Testis (tissue), 3 donors: ENCODE data around the gene RAB6B. TPM values are rescaled to one million over a fixed set of nuclear protein-coding genes. Genes with fewer than 3 reads are reported as not detected.

Source experiments
- DNase-seq: peaks from one replicate; pipeline ENCODE4 v3.0.0-alpha.2; 2019
- H3K27ac ChIP-seq, 2 donors: fragments of 200-600 bp; sonication (generic); one replicate each; pipeline ENCODE4 v1.5.1; 2019
- H3K27me3 ChIP-seq: fragments of 200-600 bp; sonication (generic); one replicate; pipeline ENCODE4 v1.5.1; 2019
- H3K36me3 ChIP-seq: fragments of 200-600 bp; sonication (generic); one replicate; pipeline ENCODE4 v1.5.1; 2017; ENCODE audit warnings: low read depth; ENCODE audit errors: missing control alignments
- H3K4me1 ChIP-seq: fragments of 200-600 bp; sonication (generic); one replicate; pipeline ENCODE4 v1.5.1; 2019
- H3K4me3 ChIP-seq, 2 donors: fragments of 200-600 bp; sonication (generic); one replicate each; pipeline ENCODE4 v1.5.1; 2017 to 2019
- H3K9me3 ChIP-seq: fragments of 200-600 bp; sonication (generic); one replicate; pipeline ENCODE4 v1.5.1; 2017
- CTCF ChIP-seq, 3 experiments: fragments of 450-650 bp in 2 of 3; fragments of 200-600 bp in 1 of 3; sonication (generic) in 1 of 3; IDR thresholded peaks; one replicate each; pipeline ENCODE4 v1.5.1; 2016 to 2019; ENCODE audit warnings: antibody characterized with exemption in 3 of 3, mild to moderate bottlenecking in 2 of 3, moderate library complexity in 1 of 3
- POLR2A ChIP-seq: fragments of 450-650 bp; IDR thresholded peaks from one replicate; pipeline ENCODE4 v1.6.1; 2017; ENCODE audit warnings: antibody characterized with exemption, mild to moderate bottlenecking, moderate library complexity
- WGBS, 2 donors: methylation state at CpG; one replicate each; pipeline ENCODE4 v1.1.5; 2018; 5-methylcytosine and 5-hydroxymethylcytosine counted together
- intact Hi-C: fragments of 100-400 bp; cut with DNase I; formaldehyde crosslinking; loops from one replicate; pipeline ENCODE4 v1.15.1; 2023; ENCODE audit warnings: low total_unique reads
- polyA plus RNA-seq: library from polyadenylated mRNA; stranded (reverse); fragments of 350-450 nt; fragmentation: Illumina TruSeq; extraction: RNeasy Lipid Tissue Mini Kit (QIAGEN cat#74804); gene quantifications from one replicate; pipeline ENCODE4 v1.2.3, GENCODE V29; 2014; ENCODE audit warnings: low read depth, low replicate concordance; ENCODE audit not compliant: insufficient read depth
- total RNA-seq, 2 donors: library from RNA; depleted of rRNA; stranded (reverse); fragments of >200 nt; gene quantifications; one replicate each; pipeline ENCODE4 v1.2.3, GENCODE V29; 2016

RAB6B gene
- total and polyA plus RNA-seq, 3 donors from 2014 or later = 5.1 to 8.6 (median 7.0) TPM

GRCh38 chr3:133905376-133905775 lies 9.7 kb upstream of the RAB6B start:
- DNase-seq = no peak
- H3K36me3 ChIP-seq = no peaks in the 10 kb centered on the region
- no peaks in the 10 kb centered on the region for H3K4me1 ChIP-seq
- H3K4me3 ChIP-seq = no peak overlapping the region
- no peaks in the 10 kb centered on the region for H3K27me3 ChIP-seq
- intact Hi-C loops = no loop called here
- H3K9me3 ChIP-seq = no peaks in the 10 kb centered on the region
- 73 to 78% methylated on average over 3 of the region's 3 CpGs for WGBS, 2 donors
- TF ChIP-seq CTCF (IDR thresholded peaks at IDR 0.05) = no peak
- no peak overlapping the region for H3K27ac ChIP-seq

GRCh38 chr3:133901847-133902246 lies 6.2 kb upstream of the RAB6B start:
- WGBS, 2 donors = 91 to 93% methylated on average over 5 of the region's 5 CpGs
- Histone ChIP-seq H3K4me1 (no peaks in the 10 kb centered on the region), H3K9me3 (no peaks in the 10 kb centered on the region), H3K4me3 (no peak overlapping the region), H3K27me3 (no peaks in the 10 kb centered on the region), H3K27ac (no peak overlapping the region), H3K36me3 (no peaks in the 10 kb centered on the region)
- DNase-seq = no peak
- TF ChIP-seq POLR2A (no peak), CTCF (IDR thresholded peaks at IDR 0.05) (no peak)
- intact Hi-C loops = no loop called here

- no peak for TF ChIP-seq POLR2A
- TF ChIP-seq CTCF (IDR thresholded peaks at IDR 0.05) = no peak
- H3K27me3 ChIP-seq = no peaks in the 10 kb centered on the region
- no peak overlapping the region for H3K27ac ChIP-seq
- no peaks in the 10 kb centered on the region for H3K9me3 ChIP-seq
- intact Hi-C loops = no loop called here
- H3K36me3 ChIP-seq = no peaks in the 10 kb centered on the region
- no peak overlapping the region for H3K4me3 ChIP-seq
- 73 to 78% methylated on average over 1 of the region's 1 CpG for WGBS, 2 donors
- DNase-seq = no peak
- no peaks in the 10 kb centered on the region for H3K4me1 ChIP-seq
Observed at GRCh38 chr3:133901083-133901482, 5.4 kb upstream of the RAB6B start.

- intact Hi-C loops = no loop called here
- TF ChIP-seq CTCF (IDR thresholded peaks at IDR 0.05) = no peak
- TF ChIP-seq POLR2A = no peak
- H3K4me1 ChIP-seq = peaks cover 8% of the 10 kb centered on the region
Observed at GRCh38 chr3:133899311-133899710, 3.6 kb upstream of the RAB6B start.

GRCh38 chr3:133897547-133897946 lies 1.9 kb upstream of the RAB6B start:
- DNase-seq = no peak

More at GRCh38 chr3:133899311-133899710, 3.6 kb upstream of the RAB6B start:
- H3K27me3 ChIP-seq = no peaks in the 10 kb centered on the region
- H3K27ac ChIP-seq = no peak overlapping the region
- no peak for DNase-seq
- no peaks in the 10 kb centered on the region for H3K36me3 ChIP-seq
- H3K4me3 ChIP-seq = no peak overlapping the region
- H3K9me3 ChIP-seq = no peaks in the 10 kb centered on the region

More at GRCh38 chr3:133897547-133897946, 1.9 kb upstream of the RAB6B start:
- Histone ChIP-seq H3K4me1 (peaks cover 8% of the 10 kb centered on the region), H3K4me3 (no peak overlapping the region), H3K27ac (no peak overlapping the region), H3K9me3 (no peaks in the 10 kb centered on the region), H3K36me3 (no peaks in the 10 kb centered on the region), H3K27me3 (no peaks in the 10 kb centered on the region)
- intact Hi-C loops = no loop called here
- 69 to 90% methylated on average over 7 of the region's 7 CpGs for WGBS, 2 donors
- no peak for TF ChIP-seq POLR2A
- no peak for TF ChIP-seq CTCF (IDR thresholded peaks at IDR 0.05)
